Stomach (tissue), 9 donors: ENCODE results near the gene TENM4. TPM values are rescaled to one million over a fixed set of nuclear protein-coding genes. Genes with fewer than 3 reads are reported as not detected.
A peak's percentile ranks its signal among the peaks of the same experiment; 100 is the strongest.

Experiments
- DNase-seq, 2 donors: peaks; one replicate each; pipeline versions ENCODE4 v3.0.0 to v3.0.0-alpha.2; 2013 to 2019
- H3K27ac ChIP-seq, 5 donors: fragments of 200-600 bp in 4 of 5; sonication (generic) in 4 of 5; one replicate each; pipeline ENCODE4 v1.5.1; 2013 to 2019; ENCODE audit warnings: mild to moderate bottlenecking in 1 of 5, moderate library complexity in 1 of 5
- H3K27me3 ChIP-seq, 3 donors: fragments of 200-600 bp; sonication (generic); one replicate each; pipeline ENCODE4 v1.5.1; 2017 to 2019; ENCODE audit warnings: mixed run types in 1 of 3
- H3K36me3 ChIP-seq, 4 donors: fragments of 200-600 bp; sonication (generic); 1 replicate in 3 of 4; 2 replicates in 1 of 4; pipeline ENCODE4 v1.5.1; 2016 to 2019
- H3K4me1 ChIP-seq, 4 donors: fragments of 200-600 bp; sonication (generic); one replicate each; pipeline ENCODE4 v1.5.1; 2016 to 2019
- H3K4me3 ChIP-seq, 4 donors: fragments of 200-600 bp; sonication (generic) in 3 of 4; one replicate each; pipeline ENCODE4 v1.5.1; 2016 to 2019; ENCODE audit warnings: mild to moderate bottlenecking in 1 of 4
- H3K9me3 ChIP-seq, 4 donors: fragments of 200-600 bp; sonication (generic); one replicate each; pipeline ENCODE4 v1.5.1; 2016 to 2019
- CTCF ChIP-seq, 7 experiments: fragments of 450-650 bp in 4 of 7; fragments of 200-600 bp in 3 of 7; sonication (generic) in 3 of 7; IDR thresholded peaks; one replicate each; pipeline ENCODE4 v1.5.1; 2016 to 2019; ENCODE audit warnings: antibody characterized with exemption in 7 of 7, control low read depth in 2 of 7, mild to moderate bottlenecking in 1 of 7
- EP300 ChIP-seq: sonication (generic); formaldehyde crosslinking; IDR thresholded peaks from one replicate; pipeline ENCODE4 v1.6.1; 2017; ENCODE audit warnings: antibody characterized with exemption
- POLR2A ChIP-seq, 4 donors: fragments of 450-650 bp; IDR thresholded peaks; one replicate each; pipeline ENCODE4 v1.6.1; 2016; ENCODE audit warnings: antibody characterized with exemption in 4 of 4, control low read depth in 2 of 4, mild to moderate bottlenecking in 1 of 4, moderate library complexity in 1 of 4
- POLR2AphosphoS5 ChIP-seq, 3 donors: sonication (generic); formaldehyde crosslinking; IDR thresholded peaks; one replicate each; pipeline ENCODE4 v1.6.1; 2016; ENCODE audit warnings: antibody characterized with exemption in 3 of 3
- WGBS, 5 donors: extraction: QIAGEN DNeasy Blood & Tissue Kit in 3 of 5; methylation state at CpG; one replicate each; pipeline versions ENCODE4 v1.1.5 to v1.1.7; 2013 to 2018; 5-methylcytosine and 5-hydroxymethylcytosine counted together
- intact Hi-C: fragments of 100-400 bp; cut with DNase I; formaldehyde crosslinking; loops from one replicate; pipeline ENCODE4 v1.15.1; 2023; ENCODE audit warnings: low total_unique reads
- polyA plus RNA-seq, 3 donors: library from polyadenylated mRNA; stranded (reverse); fragments of 200-250 nt; gene quantifications; one replicate each; pipeline ENCODE4 v1.2.3, GENCODE V29; 2013
- total RNA-seq, 5 donors: library from RNA; depleted of rRNA; stranded (reverse); fragments of >200 nt; gene quantifications; one replicate each; pipeline versions ENCODE4 v1.1.0 to v1.2.3, GENCODE V29; 2014 to 2016
- donor health status: healthy with polysubstance abuse.
- donor health status: Bipolar disorder and iron deficiency.
- donor health status: healthy.

Gene TENM4
- total and polyA plus RNA-seq, 8 donors = 0.06 to 13.2 (median 0.87) TPM; not detected in 1

GRCh38 chr11:78967811-78968210 is 473.0 kb downstream of the TENM4 start:
- intact Hi-C loops = no loop called here
- Histone ChIP-seq H3K4me3 (no peak overlapping the region), H3K9me3 (no peaks in the 10 kb centered on the region), H3K27me3 (peaks cover 0 to 9% (median 4%) of the 10 kb centered on the region in 3 donors), H3K27ac (no peak overlapping the region), H3K36me3 (no peaks in the 10 kb centered on the region), H3K4me1 (no peaks in the 10 kb centered on the region)
- TF ChIP-seq POLR2A (IDR thresholded peaks at IDR 0.05) (no peak), EP300 (no peak), POLR2AphosphoS5 (IDR thresholded peaks at IDR 0.05) (no peak), CTCF (IDR thresholded peaks at IDR 0.05) (no peak)
- 83 to 97% (median 91%) methylated on average over 3 of the region's 3 CpGs for WGBS, 5 donors
- DNase-seq = no peak

GRCh38 chr11:78965432-78965831 is 475.4 kb downstream of the TENM4 start:
- WGBS, 5 donors = 86 to 91% (median 90%) methylated on average over 8 of the region's 8 CpGs
- Histone ChIP-seq H3K27me3 (peaks cover 0 to 23% (median 17%) of the 10 kb centered on the region in 3 donors), H3K36me3 (no peaks in the 10 kb centered on the region), H3K27ac (no peak overlapping the region), H3K4me1 (peaks cover 0 to 13% (median 4%) of the 10 kb centered on the region in 4 donors), H3K4me3 (no peak overlapping the region), H3K9me3 (no peaks in the 10 kb centered on the region)
- intact Hi-C loops = no loop called here
- DNase-seq = no peak
- TF ChIP-seq CTCF (IDR thresholded peaks at IDR 0.05) = no peak
- no peak for TF ChIP-seq POLR2AphosphoS5 (IDR thresholded peaks at IDR 0.05)

GRCh38 chr11:78961937-78962701 is 478.7 kb downstream of the TENM4 start:
- no peaks in the 10 kb centered on the region for H3K36me3 ChIP-seq
- H3K9me3 ChIP-seq = no peaks in the 10 kb centered on the region
- TF ChIP-seq EP300 (no peak), POLR2AphosphoS5 (IDR thresholded peaks at IDR 0.05) (no peak), POLR2A (IDR thresholded peaks at IDR 0.05) (no peak), CTCF (IDR thresholded peaks at IDR 0.05) (no peak)
- H3K4me3 ChIP-seq = no peak overlapping the region
- H3K4me1 ChIP-seq = peaks cover 0 to 13% (median 4%) of the 10 kb centered on the region in 4 donors
- DNase-seq = peak in 1 of 2 donors; percentile 88
- intact Hi-C loops = loop anchor here (5.0 kb wide), 1 partner anchor 310 kb away; no protein-coding TSS in a partner anchor
- 20 to 29% (median 21%) methylated on average over 27 to 36 of the region's 36 CpGs for WGBS, 5 donors
- peaks cover 0 to 29% (median 17%) of the 10 kb centered on the region in 3 donors for H3K27me3 ChIP-seq
- H3K27ac ChIP-seq = no peak overlapping the region

- 51 to 67% (median 59%) methylated on average over 3 of the region's 3 CpGs for WGBS, 5 donors
- Histone ChIP-seq H3K9me3 (no peaks in the 10 kb centered on the region), H3K4me1 (peaks cover 0 to 13% (median 4%) of the 10 kb centered on the region in 4 donors), H3K4me3 (no peak overlapping the region), H3K36me3 (no peaks in the 10 kb centered on the region), H3K27ac (no peak overlapping the region), H3K27me3 (peaks cover 0 to 29% (median 13%) of the 10 kb centered on the region in 3 donors)
- TF ChIP-seq CTCF (IDR thresholded peaks at IDR 0.05) (peak in 5 of 7 experiments; percentile 16 to 43 (median 23)), EP300 (no peak), POLR2A (IDR thresholded peaks at IDR 0.05) (no peak), POLR2AphosphoS5 (IDR thresholded peaks at IDR 0.05) (no peak)
- DNase-seq = peak; percentile 28 to 63
- intact Hi-C loops = loop anchor here (5.0 kb wide), 1 partner anchor 309 kb away; no protein-coding TSS in a partner anchor
Observed at GRCh38 chr11:78961247-78961646, 479.6 kb downstream of the TENM4 start.
